Measurements from ENCODE around the gene GTF2H2C.
"Not testable (repeated sequence)": the region's sequence is repeated elsewhere in the genome, so short reads cannot be mapped to it uniquely, and the experiment has no call there.

Gene GTF2H2C

DNA sequence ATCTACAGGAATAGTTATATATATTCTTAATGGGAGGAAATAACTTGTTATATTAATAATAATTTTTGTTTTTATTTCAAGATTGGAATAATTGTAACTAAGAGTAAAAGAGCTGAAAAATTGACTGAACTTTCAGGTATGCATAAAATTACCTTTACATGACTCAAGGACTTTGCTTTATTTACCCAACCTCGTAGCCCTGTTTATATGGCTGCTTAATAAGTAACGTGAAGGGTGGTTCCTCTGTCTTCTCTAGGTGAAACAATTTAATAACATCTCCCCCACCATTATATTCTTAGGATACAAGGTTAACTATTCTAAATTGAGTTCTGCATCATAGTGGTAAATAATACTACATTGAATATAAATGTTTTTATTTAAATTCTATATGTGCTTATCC is 8.1 kb downstream of the GTF2H2C start:
- DNase-seq, result not testable (repeated sequence)

DNA sequence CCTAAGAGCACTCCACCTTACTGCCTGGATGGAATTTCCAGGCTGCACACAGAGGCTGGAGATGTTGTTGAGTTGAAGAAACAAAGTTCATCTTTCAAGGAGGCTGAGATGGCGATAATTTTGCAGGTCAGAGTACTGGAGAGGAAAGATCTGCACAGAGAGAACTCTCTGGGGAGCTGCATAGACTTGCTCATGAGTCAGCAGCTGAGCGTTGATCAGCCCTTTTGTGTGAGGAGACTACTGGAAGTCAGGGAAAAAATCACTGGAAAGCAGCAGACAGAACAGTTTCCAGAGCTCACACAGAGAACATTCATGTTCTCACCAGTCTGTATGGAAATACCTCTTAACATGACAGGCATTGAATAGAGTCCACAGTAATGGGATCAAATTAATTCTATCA is 23.4 kb downstream of the GTF2H2C start:
- not testable (repeated sequence) for DNase-seq

DNA sequence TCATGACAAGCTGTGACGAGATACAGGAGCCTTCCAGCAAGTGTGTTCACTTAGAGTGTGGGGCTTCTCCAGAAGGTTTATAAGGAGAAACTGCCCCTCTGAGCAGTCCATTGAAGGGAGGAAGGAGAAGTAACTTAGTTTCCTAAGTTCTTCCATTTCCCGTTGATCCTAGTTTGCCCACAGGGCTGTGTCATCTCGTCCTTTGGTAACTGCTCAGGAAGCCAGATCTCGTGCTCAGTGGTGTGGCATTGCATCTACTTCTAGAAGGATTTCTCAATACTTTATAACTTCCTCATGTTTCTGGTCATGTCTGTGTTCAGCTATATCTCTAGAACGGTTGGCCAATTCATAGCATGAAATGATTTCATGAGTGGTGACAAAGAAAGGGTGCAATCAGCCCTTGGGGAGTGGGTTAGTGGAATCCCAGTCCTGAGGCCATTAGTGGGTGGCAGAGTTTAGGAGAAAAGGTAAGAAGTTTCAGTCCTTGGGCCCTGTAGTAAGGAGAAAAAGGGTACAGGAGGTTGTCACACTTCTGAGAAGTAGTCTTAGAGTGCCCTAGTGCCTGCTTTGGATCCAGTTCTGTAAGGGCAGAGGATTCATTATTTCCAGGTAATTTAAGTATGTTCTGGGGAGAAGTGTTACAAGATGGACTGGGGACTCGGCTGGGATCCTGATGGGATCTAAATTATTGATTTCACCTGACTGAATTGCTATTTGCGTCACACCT is 36.3 kb downstream of the GTF2H2C start:
- not testable (repeated sequence) for DNase-seq

DNA sequence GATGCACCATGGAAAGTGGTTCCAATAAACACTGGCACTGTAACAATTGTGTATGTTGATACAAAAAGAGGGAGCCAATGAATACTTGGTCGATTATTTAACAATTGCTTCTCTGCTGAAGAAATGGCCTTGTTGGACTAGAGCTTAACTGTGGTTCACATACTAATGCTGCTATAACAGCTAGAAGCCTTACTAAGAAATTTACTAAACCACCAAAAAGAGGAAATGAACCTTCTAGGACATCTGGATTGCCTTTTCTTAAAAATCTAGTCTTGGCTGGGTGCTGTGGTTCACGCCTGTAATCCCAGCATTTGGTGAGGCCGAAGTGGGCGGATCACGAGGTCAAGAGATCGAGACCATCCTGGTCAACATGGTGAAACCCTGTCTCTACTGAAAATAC is 42.0 kb downstream of the GTF2H2C start:
- not testable (repeated sequence) for DNase-seq

DNA sequence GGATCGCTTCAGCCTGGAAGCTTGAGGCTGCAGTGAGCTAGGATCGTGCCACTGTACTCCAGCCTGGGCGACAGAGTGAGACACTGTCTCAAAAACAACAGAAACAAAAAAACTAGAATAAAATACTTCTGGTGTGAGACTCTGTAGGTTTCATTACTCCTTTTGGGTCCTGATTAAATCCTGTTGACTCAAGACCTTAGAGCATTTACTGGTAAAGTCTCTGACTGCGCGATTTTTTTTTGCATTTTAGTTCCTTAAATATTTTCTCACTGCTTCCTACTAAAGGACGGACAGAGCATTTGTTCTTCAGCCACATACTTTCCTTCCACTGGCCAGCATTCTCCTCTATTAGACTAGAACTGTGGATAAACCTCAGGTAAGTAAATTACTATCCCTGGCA is 46.8 kb downstream of the GTF2H2C start:
- not testable (repeated sequence) for DNase-seq

DNA sequence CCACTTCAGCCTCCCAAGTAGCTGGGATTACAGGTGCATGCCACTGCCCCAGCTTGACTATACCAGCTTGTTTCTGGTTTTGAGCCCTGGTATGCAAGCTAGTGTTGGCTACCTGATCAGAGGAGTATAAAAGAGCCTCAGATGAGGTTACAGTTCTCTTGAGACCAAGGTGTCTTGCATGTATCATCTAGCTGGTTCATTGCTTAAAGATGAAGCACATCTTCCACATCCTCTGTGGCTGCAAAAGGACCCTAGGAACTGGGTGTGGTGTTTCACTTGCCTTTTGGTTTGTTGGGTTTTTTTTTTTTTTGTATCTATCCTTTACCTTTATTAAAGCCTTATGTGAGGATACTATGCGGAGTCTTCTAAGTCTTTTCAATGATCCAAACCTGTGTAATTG is 47.8 kb downstream of the GTF2H2C start:
- not testable (repeated sequence) for DNase-seq

DNA sequence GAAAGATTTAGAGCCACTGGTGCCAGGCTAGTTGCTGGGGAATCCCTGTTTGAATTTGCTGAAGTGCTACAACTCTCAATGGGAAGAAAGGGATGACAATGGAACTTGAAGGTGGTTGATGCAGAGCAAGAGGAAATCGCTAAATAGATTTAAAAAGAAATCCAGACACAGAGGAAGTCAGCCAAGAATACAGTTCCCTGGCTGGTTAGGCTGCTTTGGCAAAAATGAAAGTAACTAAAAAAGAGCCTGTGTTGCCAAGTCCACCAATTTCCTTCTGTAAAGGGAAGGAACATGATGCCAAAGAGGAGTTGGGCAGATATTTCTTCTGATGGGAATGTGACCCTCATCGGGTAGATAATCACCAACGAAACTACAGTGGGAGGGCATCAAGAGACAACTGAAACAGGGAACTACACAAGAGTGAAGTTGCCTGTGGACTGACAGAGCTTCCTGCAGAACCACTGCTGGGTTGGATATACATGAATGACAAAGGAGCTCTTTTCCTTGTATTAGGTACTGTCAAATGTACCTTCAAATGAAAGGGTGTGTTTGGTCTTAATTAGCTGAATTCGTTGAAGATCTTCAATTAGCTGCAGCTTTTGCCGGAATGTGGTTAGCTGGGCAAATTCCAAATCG is 49.0 kb downstream of the GTF2H2C start:
- DNase-seq, result not testable (repeated sequence)

DNA sequence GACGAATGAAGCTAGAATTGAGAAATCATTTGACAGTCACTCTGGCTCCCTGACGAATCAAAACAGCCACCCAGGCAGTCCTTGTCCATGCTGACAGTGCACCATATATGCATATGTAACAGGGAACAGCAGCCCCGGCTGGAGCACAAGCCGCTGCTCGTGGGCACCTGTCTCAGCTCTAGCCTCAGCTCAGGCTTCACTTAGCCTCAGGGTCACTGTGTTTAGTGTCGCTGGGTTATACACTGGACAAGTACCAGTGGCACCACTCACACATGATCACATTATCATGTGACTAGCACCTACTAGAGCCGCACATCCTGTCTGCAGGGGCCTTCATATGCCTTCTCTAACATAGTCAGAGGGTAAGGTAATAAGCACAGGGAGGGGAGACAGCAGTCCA is 54.9 kb downstream of the GTF2H2C start:
- not testable (repeated sequence) for DNase-seq

DNA sequence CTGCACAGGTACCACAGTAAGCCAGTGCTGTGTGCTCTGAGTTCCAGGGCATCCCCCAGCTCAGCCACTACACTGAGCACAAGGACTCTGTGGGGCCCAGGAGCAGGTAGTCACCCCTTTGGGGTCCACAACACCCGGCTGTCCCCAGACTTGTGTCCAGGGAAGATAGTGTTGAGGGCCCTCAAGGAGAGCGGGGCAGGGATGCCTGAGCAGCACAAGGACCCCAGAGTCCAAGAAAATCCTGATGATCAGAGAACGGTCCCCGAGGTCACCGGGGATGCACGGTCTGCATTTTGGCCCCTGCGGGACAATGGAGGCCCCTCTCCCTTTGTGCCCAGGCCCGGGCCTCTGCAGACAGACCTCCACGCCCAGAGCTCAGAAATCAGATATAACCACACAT is 71.9 kb downstream of the GTF2H2C start:
- not testable (repeated sequence) for DNase-seq

Data from SIG-M5 (cell line).